A673 (cell line): Measurements from ENCODE around the gene PSG7. TPM values are rescaled to one million over a fixed set of nuclear protein-coding genes. Genes with fewer than 3 reads are reported as not detected.
"Not testable (repeated sequence)": the region's sequence is repeated elsewhere in the genome, so short reads cannot be mapped to it uniquely, and the experiment has no call there.

Source experiments
- Bru-seq: library from RNA; stranded (reverse); fragments of 400-500 nt; gene quantifications from one replicate; lab custom pipeline; 2021; lab: Mats Ljungman, UMichigan
- BruChase-seq, 2 experiments: library from RNA; stranded (reverse); fragments of 400-500 nt; gene quantifications; one replicate each; lab custom pipeline; 2021; lab: Mats Ljungman, UMichigan
- BruUV-seq: library from RNA; stranded (reverse); fragments of 400-500 nt; replicated peaks from 2 replicates; lab custom pipeline; 2021; lab: Mats Ljungman, UMichigan
- CTCF ChIA-PET: fragments of 300-600 bp; sonication (Branson Sonifier 250); formaldehyde crosslinking; loops from one replicate; lab custom pipeline; 2022; ENCODE audit warnings: antibody characterized with exemption; lab: Charles Lee
- POLR2A ChIA-PET: fragments of 300-600 bp; sonication (Branson Sonifier 250); formaldehyde crosslinking; loops from one replicate; lab custom pipeline; 2022; ENCODE audit warnings: antibody characterized with exemption; ENCODE audit not compliant: low non-redundant PET; lab: Charles Lee
- DNase-seq: peaks from one replicate; pipeline ENCODE4 v3.0.0-alpha.2; 2015; ENCODE audit warnings: low spot score
- H3K27ac ChIP-seq: fragments of 200-600 bp; sonication (generic); 2 replicates; pipeline ENCODE4 v1.5.1; 2016; ENCODE audit warnings: mixed run types, low read depth, mild to moderate bottlenecking, mixed read lengths, antibody characterized with exemption, low read length; ENCODE audit not compliant: poor library complexity, severe bottlenecking
- H3K27me3 ChIP-seq: fragments of 200-600 bp; sonication (generic); replicated peaks from 2 replicates; pipeline ENCODE4 v1.6.1; 2017; ENCODE audit warnings: mixed run types, low read depth, mild to moderate bottlenecking, mixed read lengths, antibody characterized with exemption, low read length; ENCODE audit not compliant: insufficient read depth, poor library complexity
- H3K36me3 ChIP-seq: fragments of 200-600 bp; sonication (generic); 2 replicates; pipeline ENCODE4 v1.6.1; 2016; ENCODE audit warnings: mixed run types, mild to moderate bottlenecking, mixed read lengths, antibody characterized with exemption, low read length; ENCODE audit not compliant: insufficient read depth, poor library complexity, severe bottlenecking
- H3K4me1 ChIP-seq: fragments of 200-600 bp; sonication (generic); 2 replicates; pipeline ENCODE4 v1.6.1; 2017; ENCODE audit warnings: mixed run types, mild to moderate bottlenecking, mixed read lengths, antibody characterized with exemption, low read length; ENCODE audit not compliant: insufficient read depth, poor library complexity, severe bottlenecking
- H3K4me3 ChIP-seq: fragments of 200-600 bp; sonication (generic); 2 replicates; pipeline ENCODE4 v1.5.1; 2016; ENCODE audit warnings: low read depth, mixed run types, mild to moderate bottlenecking, mixed read lengths, low read length; ENCODE audit not compliant: poor library complexity, severe bottlenecking
- H3K9me3 ChIP-seq: fragments of 200-600 bp; sonication (generic); 2 replicates; pipeline ENCODE4 v1.6.1; 2016; ENCODE audit warnings: mixed run types, low read depth, mild to moderate bottlenecking, mixed read lengths, antibody characterized with exemption, low read length; ENCODE audit not compliant: poor library complexity, severe bottlenecking
- CTCF ChIP-seq: fragments of 300-800, 200-600 bp; sonication (generic); conservative IDR thresholded peaks from 2 replicates; pipeline ENCODE4 v1.5.1; 2017; ENCODE audit warnings: low read depth, mild to moderate bottlenecking, antibody characterized with exemption, low read length, moderate library complexity, mixed read lengths
- EZH2 ChIP-seq: fragments of 200-600 bp; sonication (generic); IDR thresholded peaks from 2 replicates; pipeline ENCODE4 v1.6.1; 2017; ENCODE audit warnings: borderline replicate concordance, low read depth, mild to moderate bottlenecking, mixed read lengths, antibody characterized with exemption, low read length; ENCODE audit not compliant: poor library complexity, severe bottlenecking
- intact Hi-C: fragments of 100-400 bp; cut with micrococcal nuclease; formaldehyde crosslinking; loops from one replicate; pipeline ENCODE4 v1.10.0; 2022; ENCODE audit not compliant: unreplicated experiment
- long read RNA-seq: library from polyadenylated mRNA; stranded (forward); transcript quantifications from one replicate; pipeline ENCODE4 v2.0.0, GENCODE V29; 2022
- total RNA-seq: library from RNA; stranded (reverse); gene quantifications from 2 replicates; pipeline ENCODE4 v1.2.3, GENCODE V29; 2021

The PSG7 gene
- total RNA-seq: not detected in 2 replicates
- Bru-seq, nascent RNA: not detected
- not detected for BruChase-seq, experiment 1, labeled RNA remaining after a 2-hour chase
- BruChase-seq, experiment 2, labeled RNA remaining after a 6-hour chase: not detected
- long read RNA-seq: 0 reads

GRCh38 chr19:42937107-42937506, at the start of gene PSG7:
TSS of gene PSG7 (minus strand) at chr19:42937207. CDS start at chr19:42937076, 131 bp downstream.
- H3K36me3 ChIP-seq, H3K27me3 ChIP-seq, H3K4me1 ChIP-seq, H3K9me3 ChIP-seq, CTCF ChIA-PET, DNase-seq, BruUV-seq, H3K27ac ChIP-seq, intact Hi-C loops, H3K4me3 ChIP-seq, POLR2A ChIA-PET: not testable (repeated sequence)

GRCh38 chr19:42985588-42985987, 48.6 kb upstream of the PSG7 start:
- ChIA-PET CTCF (no interaction called here), POLR2A (no interaction called here)
- no peaks in the 10 kb centered on the region for H3K36me3 ChIP-seq
- intact Hi-C loops: no loop called here
- no peak for DNase-seq
- no peak overlapping the region for H3K27ac ChIP-seq
- no peaks in the 10 kb centered on the region for H3K9me3 ChIP-seq
- no peak for TF ChIP-seq CTCF
- TF ChIP-seq EZH2: no peak
- H3K27me3 ChIP-seq: no peaks in the 10 kb centered on the region
- BruUV-seq: no TSS peak
- no peak overlapping the region for H3K4me3 ChIP-seq
- no peaks in the 10 kb centered on the region for H3K4me1 ChIP-seq

GRCh38 chr19:42982111-42982510, 45.1 kb upstream of the PSG7 start:
- H3K36me3 ChIP-seq, H3K27ac ChIP-seq, H3K4me3 ChIP-seq, H3K27me3 ChIP-seq, BruUV-seq, DNase-seq, H3K9me3 ChIP-seq, intact Hi-C loops, H3K4me1 ChIP-seq, POLR2A ChIA-PET, CTCF ChIA-PET: not testable (repeated sequence)

- BruUV-seq, H3K27ac ChIP-seq, H3K9me3 ChIP-seq, intact Hi-C loops, H3K27me3 ChIP-seq, H3K36me3 ChIP-seq, H3K4me1 ChIP-seq, H3K4me3 ChIP-seq, CTCF ChIA-PET, POLR2A ChIA-PET, DNase-seq: not testable (repeated sequence)
Observed at GRCh38 chr19:42971451-42971850, 34.4 kb upstream of the PSG7 start.
